Sigmoid colon (tissue), 7 donors: ENCODE results near the gene TOR2A. TPM values are rescaled to one million over a fixed set of nuclear protein-coding genes. Genes with fewer than 3 reads are reported as not detected.

Experiments used
- DNase-seq: peaks from one replicate; pipeline ENCODE4 v3.0.0-alpha.2; 2019
- H3K27ac ChIP-seq, 4 donors: fragments of 200-600 bp; sonication (generic); one replicate each; pipeline ENCODE4 v1.5.1; 2016 to 2019; ENCODE audit warnings: mild to moderate bottlenecking in 1 of 4
- H3K27me3 ChIP-seq, 3 donors: fragments of 200-600 bp; sonication (generic); one replicate each; pipeline ENCODE4 v1.5.1; 2019; ENCODE audit warnings: mild to moderate bottlenecking in 1 of 3
- H3K36me3 ChIP-seq, 4 donors: fragments of 200-600 bp; sonication (generic); one replicate each; pipeline ENCODE4 v1.5.1; 2016 to 2019
- H3K4me1 ChIP-seq, 4 donors: fragments of 200-600 bp; sonication (generic); one replicate each; pipeline ENCODE4 v1.5.1; 2017 to 2019
- H3K4me3 ChIP-seq, 4 donors: fragments of 200-600 bp; sonication (generic); one replicate each; pipeline ENCODE4 v1.5.1; 2017 to 2019; ENCODE audit warnings: mild to moderate bottlenecking in 2 of 4, moderate library complexity in 1 of 4
- H3K9me3 ChIP-seq, 4 donors: fragments of 200-600 bp in 3 of 4; sonication (generic) in 3 of 4; one replicate each; pipeline versions ENCODE4 v1.5.1 to v1.6.1; 2013 to 2019
- EP300 ChIP-seq, 4 donors: sonication (generic); formaldehyde crosslinking; IDR thresholded peaks; one replicate each; pipeline ENCODE4 v1.6.1; 2017; ENCODE audit warnings: antibody characterized with exemption in 4 of 4
- POLR2A ChIP-seq, 2 donors: fragments of 450-650 bp; IDR thresholded peaks; one replicate each; pipeline ENCODE4 v1.6.1; 2016; ENCODE audit warnings: antibody characterized with exemption in 2 of 2, mild to moderate bottlenecking in 2 of 2, moderate library complexity in 2 of 2
- POLR2AphosphoS5 ChIP-seq, 4 donors: sonication (generic); formaldehyde crosslinking; IDR thresholded peaks; one replicate each; pipeline ENCODE4 v1.6.1; 2017; ENCODE audit warnings: antibody characterized with exemption in 4 of 4
- WGBS, 2 donors: extraction: QIAGEN DNeasy Blood & Tissue Kit; methylation state at CpG; one replicate each; pipeline ENCODE4 v1.1.7; 2013; 5-methylcytosine and 5-hydroxymethylcytosine counted together
- intact Hi-C: fragments of 100-400 bp; cut with DNase I; formaldehyde crosslinking; loops from one replicate; pipeline ENCODE4 v1.15.1; 2023
- polyA plus RNA-seq, 3 donors: library from polyadenylated mRNA; stranded (reverse); fragments of 200-250 nt; gene quantifications; one replicate each; pipeline ENCODE4 v1.2.3, GENCODE V29; 2013
- total RNA-seq, 4 donors: library from RNA; depleted of rRNA; stranded (reverse); fragments of >200 nt; gene quantifications; one replicate each; pipeline ENCODE4 v1.1.0, GENCODE V29; 2016
- TF ChIP-seq, protein P1 (sequence below), 4 experiments: fragments of 450-650 bp in 3 of 4; fragments of 200-600 bp in 1 of 4; IDR thresholded peaks; one replicate each; pipeline ENCODE4 v1.5.1; 2016 to 2019; ENCODE audit warnings: antibody characterized with exemption in 4 of 4, mild to moderate bottlenecking in 3 of 4, moderate library complexity in 2 of 4
- donor health status: healthy with polysubstance abuse.
- donor health status: Bipolar disorder and iron deficiency.
- donor health status: healthy.

TOR2A gene
- total and polyA plus RNA-seq, 7 donors = 6.1 to 26.4 (median 10.4) TPM

- H3K9me3 ChIP-seq = no peaks in the 10 kb centered on the region
Measured at GRCh38 chr9:127746959-127747569, 12.0 kb upstream of the TOR2A start.

DNA sequence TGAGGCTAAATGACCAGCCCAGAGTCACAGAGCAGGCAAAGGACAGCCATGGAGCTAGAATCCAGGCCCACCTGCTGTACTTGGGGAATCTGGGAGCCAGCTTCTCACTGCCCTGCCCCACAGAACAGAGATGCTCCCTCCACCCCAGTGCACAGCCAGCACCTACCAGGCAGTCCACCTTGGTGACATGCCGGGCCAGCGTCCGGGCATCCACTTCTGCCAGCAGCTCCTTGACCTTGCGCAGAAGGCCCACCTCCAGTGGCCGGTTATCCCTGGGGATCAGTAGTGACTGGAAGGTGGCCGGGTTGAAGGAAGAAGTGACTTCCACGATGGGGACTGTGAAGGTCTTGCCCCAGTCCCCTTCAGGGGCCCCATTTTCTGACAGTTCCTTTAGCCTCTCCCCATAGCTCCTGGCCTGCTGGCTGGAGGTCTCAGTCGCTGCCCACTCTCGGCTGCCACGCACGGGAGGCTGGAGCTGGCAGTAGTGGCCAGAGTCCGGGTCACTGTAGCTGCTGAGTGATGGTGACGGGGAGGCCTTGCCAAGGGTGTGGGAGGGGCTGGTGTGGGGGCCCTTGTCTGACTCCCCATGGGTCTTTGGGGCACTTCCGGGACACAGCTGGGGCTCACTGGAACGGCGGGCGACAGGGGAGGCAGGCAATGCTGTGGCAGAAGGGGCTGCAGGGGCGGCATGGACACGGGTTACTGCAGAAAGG is 9.5 kb upstream of the TOR2A start:
- no peak overlapping the region for H3K27ac ChIP-seq
- no peak overlapping the region for H3K4me3 ChIP-seq
- H3K27me3 ChIP-seq = peaks cover 4 to 35% (median 23%) of the 10 kb centered on the region in 3 donors
- no peaks in the 10 kb centered on the region for H3K36me3 ChIP-seq
- no peak for DNase-seq
- WGBS, 2 donors = 90 to 95% methylated on average over 19 of the region's 19 CpGs
- peaks cover 0 to 15% (median 10%) of the 10 kb centered on the region in 4 donors for H3K4me1 ChIP-seq
- TF ChIP-seq POLR2A (IDR thresholded peaks at IDR 0.05) (no peak), EP300 (IDR thresholded peaks at IDR 0.05) (no peak), POLR2AphosphoS5 (IDR thresholded peaks at IDR 0.05) (no peak)
- TF ChIP-seq, protein P1, sequence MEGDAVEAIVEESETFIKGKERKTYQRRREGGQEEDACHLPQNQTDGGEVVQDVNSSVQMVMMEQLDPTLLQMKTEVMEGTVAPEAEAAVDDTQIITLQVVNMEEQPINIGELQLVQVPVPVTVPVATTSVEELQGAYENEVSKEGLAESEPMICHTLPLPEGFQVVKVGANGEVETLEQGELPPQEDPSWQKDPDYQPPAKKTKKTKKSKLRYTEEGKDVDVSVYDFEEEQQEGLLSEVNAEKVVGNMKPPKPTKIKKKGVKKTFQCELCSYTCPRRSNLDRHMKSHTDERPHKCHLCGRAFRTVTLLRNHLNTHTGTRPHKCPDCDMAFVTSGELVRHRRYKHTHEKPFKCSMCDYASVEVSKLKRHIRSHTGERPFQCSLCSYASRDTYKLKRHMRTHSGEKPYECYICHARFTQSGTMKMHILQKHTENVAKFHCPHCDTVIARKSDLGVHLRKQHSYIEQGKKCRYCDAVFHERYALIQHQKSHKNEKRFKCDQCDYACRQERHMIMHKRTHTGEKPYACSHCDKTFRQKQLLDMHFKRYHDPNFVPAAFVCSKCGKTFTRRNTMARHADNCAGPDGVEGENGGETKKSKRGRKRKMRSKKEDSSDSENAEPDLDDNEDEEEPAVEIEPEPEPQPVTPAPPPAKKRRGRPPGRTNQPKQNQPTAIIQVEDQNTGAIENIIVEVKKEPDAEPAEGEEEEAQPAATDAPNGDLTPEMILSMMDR (IDR thresholded peaks at IDR 0.05) = no peak
- intact Hi-C loops = no loop called here
- no peaks in the 10 kb centered on the region for H3K9me3 ChIP-seq

More at GRCh38 chr9:127746959-127747569, 12.0 kb upstream of the TOR2A start:
- intact Hi-C loops = no loop called here
- Histone ChIP-seq H3K27ac (no peak overlapping the region), H3K4me1 (peaks cover 0 to 9% (median 5%) of the 10 kb centered on the region in 4 donors), H3K36me3 (no peaks in the 10 kb centered on the region), H3K27me3 (peaks cover 4 to 43% (median 20%) of the 10 kb centered on the region in 3 donors), H3K4me3 (no peak overlapping the region)
- DNase-seq = no peak
- 40 to 70% methylated on average over 15 of the region's 15 CpGs for WGBS, 2 donors
- TF ChIP-seq EP300 (IDR thresholded peaks at IDR 0.05) (no peak), POLR2AphosphoS5 (IDR thresholded peaks at IDR 0.05) (no peak), POLR2A (IDR thresholded peaks at IDR 0.05) (no peak)
- TF ChIP-seq, protein P1 (IDR thresholded peaks at IDR 0.05) = no peak

DNA sequence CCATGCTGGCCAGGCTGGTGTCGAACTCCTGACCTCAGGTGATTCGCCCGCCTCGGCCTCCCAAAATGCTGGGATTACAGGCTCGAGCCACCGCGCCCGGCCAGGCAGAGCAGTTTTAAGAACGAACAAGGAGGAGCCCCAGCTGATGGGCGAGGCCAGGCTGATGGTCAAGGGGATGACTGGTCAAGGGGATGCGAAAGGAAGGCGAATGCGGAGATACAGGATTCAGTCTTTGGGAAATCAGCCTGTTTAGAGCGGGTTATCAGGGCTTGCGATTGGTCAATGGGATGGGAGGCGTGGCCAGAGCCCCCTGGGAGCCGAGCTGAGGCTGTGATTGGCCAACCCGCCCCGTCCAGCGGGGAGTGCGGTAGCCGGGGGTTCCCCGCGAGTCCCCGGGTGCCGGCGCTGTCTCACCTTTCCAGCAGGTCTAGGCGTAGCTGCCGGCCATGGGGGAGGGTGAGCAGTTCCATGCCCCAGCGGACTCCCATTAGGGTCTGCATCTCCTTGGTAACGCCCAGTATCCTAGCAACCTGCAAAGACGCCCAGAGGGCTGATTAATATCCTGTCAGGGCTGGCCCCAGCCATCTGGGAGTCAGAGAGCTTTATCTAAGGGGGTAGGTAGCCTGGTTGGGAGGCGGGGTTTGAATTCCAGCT is 7.5 kb upstream of the TOR2A start:
- TF ChIP-seq, protein P1 (IDR thresholded peaks at IDR 0.05) = no peak
- TF ChIP-seq POLR2A (IDR thresholded peaks at IDR 0.05) (no peak), POLR2AphosphoS5 (IDR thresholded peaks at IDR 0.05) (no peak), EP300 (IDR thresholded peaks at IDR 0.05) (no peak)
- H3K27me3 ChIP-seq = peaks cover 4 to 35% (median 23%) of the 10 kb centered on the region in 3 donors
- WGBS, 2 donors = 26 to 63% methylated on average over 33 of the region's 33 CpGs
- no peaks in the 10 kb centered on the region for H3K9me3 ChIP-seq
- DNase-seq = peak; percentile 80
- H3K4me3 ChIP-seq = peak overlapping the region in 1 of 4 donors; percentile 12
- intact Hi-C loops = no loop called here
- peaks cover 0 to 15% (median 10%) of the 10 kb centered on the region in 4 donors for H3K4me1 ChIP-seq
- no peaks in the 10 kb centered on the region for H3K36me3 ChIP-seq
- peak overlapping the region in 1 of 4 donors; percentile 58 for H3K27ac ChIP-seq

DNA sequence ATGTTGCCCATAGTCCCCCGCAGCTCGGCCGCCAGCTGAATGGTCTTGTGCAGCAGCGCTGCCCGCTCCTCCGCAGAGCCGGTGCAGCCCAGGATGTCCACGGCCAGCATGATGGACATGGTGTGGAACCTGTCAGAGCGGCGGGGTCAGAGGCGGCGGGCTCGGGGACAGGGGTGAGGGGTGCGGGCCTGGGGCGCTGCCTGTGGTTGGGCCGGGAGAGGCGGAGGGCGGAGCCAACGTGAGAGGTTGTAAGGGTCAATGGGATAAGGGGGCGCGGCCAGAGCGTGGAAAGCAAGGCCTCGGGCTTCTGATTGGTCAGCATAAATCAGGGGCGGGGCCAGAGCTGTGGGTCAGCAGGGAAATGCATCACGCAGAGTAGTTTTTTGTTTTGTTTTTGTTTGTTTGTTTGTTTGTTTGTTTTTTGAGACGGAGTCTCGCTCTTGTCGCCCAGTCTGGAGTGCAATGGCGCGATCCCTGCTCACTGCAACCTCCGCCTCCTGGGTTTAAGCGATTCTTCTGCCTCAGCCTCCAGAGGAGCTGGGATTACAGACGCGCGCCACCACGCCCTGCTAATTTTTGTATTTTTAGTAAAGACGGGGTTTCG is 6.8 kb upstream of the TOR2A start:
- DNase-seq = no peak
- TF ChIP-seq POLR2A (IDR thresholded peaks at IDR 0.05) (no peak), POLR2AphosphoS5 (IDR thresholded peaks at IDR 0.05) (no peak), EP300 (IDR thresholded peaks at IDR 0.05) (no peak)
- TF ChIP-seq, protein P1 (IDR thresholded peaks at IDR 0.05) = no peak
- H3K36me3 ChIP-seq = no peaks in the 10 kb centered on the region
- peaks cover 0 to 15% (median 10%) of the 10 kb centered on the region in 4 donors for H3K4me1 ChIP-seq
- peak overlapping the region in 2 of 4 donors; percentile 7 to 58 for H3K27ac ChIP-seq
- H3K27me3 ChIP-seq = peaks cover 4 to 35% (median 23%) of the 10 kb centered on the region in 3 donors
- intact Hi-C loops = no loop called here
- peak overlapping the region in 1 of 4 donors; percentile 12 for H3K4me3 ChIP-seq
- H3K9me3 ChIP-seq = no peaks in the 10 kb centered on the region
- WGBS, 2 donors = 29 to 67% methylated on average over 38 of the region's 38 CpGs
